22Rv1 (cell line): ENCODE results near the gene COL13A1.

Experiments
- CTCF ChIP-seq: fragments of 450-650 bp; IDR thresholded peaks from 2 replicates; pipeline ENCODE4 v1.5.1; 2017; ENCODE audit warnings: mild to moderate bottlenecking
- ZFX ChIP-seq: fragments of 450-650 bp; IDR thresholded peaks from 2 replicates; pipeline ENCODE4 v1.6.1; 2017; ENCODE audit warnings: antibody characterized with exemption, borderline replicate concordance

- TF ChIP-seq CTCF (no peak), ZFX (no peak)
Observed at GRCh38 chr10:69959911-69960310, 158.2 kb downstream of the COL13A1 start.
